CD4-positive, alpha-beta T cell treated with Interferon gamma for 1 hour (primary cell): ENCODE measurements around the gene CADM3.

Source experiments
- DNase-seq: peaks from one replicate; pipeline ENCODE4 v3.0.0-alpha.2; 2020

Gene CADM3

GRCh38 chr1:159175571-159175970 is 4.2 kb downstream of the CADM3 start:
- no peak for DNase-seq

- no peak for DNase-seq
Measured at GRCh38 chr1:159177272-159177907, 6.0 kb downstream of the CADM3 start.

GRCh38 chr1:159179906-159180305 is 8.5 kb downstream of the CADM3 start:
- DNase-seq, result no peak

GRCh38 chr1:159180516-159180915 is 9.1 kb downstream of the CADM3 start:
- no peak for DNase-seq

GRCh38 chr1:159181328-159182024 is 10.1 kb downstream of the CADM3 start:
- no peak for DNase-seq

GRCh38 chr1:159184201-159184600 is 12.8 kb downstream of the CADM3 start:
- no peak for DNase-seq

- DNase-seq, result no peak
Measured at GRCh38 chr1:159185121-159185520, 13.7 kb downstream of the CADM3 start.

- DNase-seq, result no peak
Measured at GRCh38 chr1:159187033-159187432, 15.6 kb downstream of the CADM3 start.

- DNase-seq, result no peak
Measured at GRCh38 chr1:159187647-159188374, 16.4 kb downstream of the CADM3 start.

- DNase-seq, result peak; percentile 57
Measured at GRCh38 chr1:159188375-159188788, 17.0 kb downstream of the CADM3 start.

- DNase-seq, result no peak
Measured at GRCh38 chr1:159190441-159190840, 19.0 kb downstream of the CADM3 start.

GRCh38 chr1:159196543-159196942 is 25.1 kb downstream of the CADM3 start:
- DNase-seq, result no peak

GRCh38 chr1:159197561-159198557 is 26.4 kb downstream of the CADM3 start:
- DNase-seq, result peak; percentile 39

GRCh38 chr1:159199901-159200300 is 28.5 kb downstream of the CADM3 start:
- no peak for DNase-seq

GRCh38 chr1:159200769-159201168 is 29.4 kb downstream of the CADM3 start:
- no peak for DNase-seq

- no peak for DNase-seq
Measured at GRCh38 chr1:159201642-159202041, 30.2 kb downstream of the CADM3 start.

GRCh38 chr1:159203610-159204009 is 32.2 kb downstream of the CADM3 start:
- no peak for DNase-seq

GRCh38 chr1:159204161-159205141 is 33.0 kb downstream of the CADM3 start, which contains the start of gene ACKR1:
Gene ACKR1, plus strand, starts transcription at chr1:159204875. Its CDS starts 85 bp downstream, at chr1:159204960.
- no peak for DNase-seq

GRCh38 chr1:159205225-159205624 is 33.8 kb downstream of the CADM3 start:
- no peak for DNase-seq

GRCh38 chr1:159206110-159206509 is 34.7 kb downstream of the CADM3 start:
- DNase-seq, result no peak

GRCh38 chr1:159207080-159207479 is 35.7 kb downstream of the CADM3 start:
- DNase-seq, result no peak
